ENCODE data around the gene TLX3. TPM values are rescaled to one million over a fixed set of nuclear protein-coding genes. Genes with fewer than 3 reads are reported as not detected.

The TLX3 gene
- total RNA-seq, 1 donor from 2014 or later: not detected

Other genes starting within 250 kb of the TLX3 start
- 684 TPM for gene NPM1, start 78.6 kb downstream of the TLX3 start, total RNA-seq
- 2.0 TPM for gene FGF18, start 110.4 kb downstream of the TLX3 start, total RNA-seq

Data from lower lobe of right lung (tissue), 1 donor.